Activated naive CD8-positive, alpha-beta T cell treated with anti-CD3 and anti-CD28 coated beads, Interleukin-2, amount 50 U/mL, for 24 hours (primary cell): ENCODE results near the gene AFF3.
"Not testable (repeated sequence)": the region's sequence is repeated elsewhere in the genome, so short reads cannot be mapped to it uniquely, and the experiment has no call there.

Source experiments
- ATAC-seq: fragments of 150-1000 bp; cut with Tn5 transposase; one replicate; pipeline ENCODE4 v1.10.0; 2021
- DNase-seq: peaks from one replicate; pipeline ENCODE4 v3.0.0; 2021
- H3K27ac Mint-ChIP-seq: one replicate; pipeline ENCODE4 v1.8.0; 2021; ENCODE audit warnings: mild to moderate bottlenecking, mixed read lengths
- H3K27me3 Mint-ChIP-seq: one replicate; pipeline ENCODE4 v1.8.0; 2021; ENCODE audit warnings: mixed read lengths
- H3K36me3 Mint-ChIP-seq: one replicate; pipeline ENCODE4 v1.8.0; 2021; ENCODE audit warnings: low read depth, mixed read lengths
- H3K4me1 Mint-ChIP-seq: one replicate; pipeline ENCODE4 v1.8.0; 2021; ENCODE audit warnings: mixed read lengths
- H3K4me3 Mint-ChIP-seq: one replicate; pipeline ENCODE4 v1.8.0; 2021; ENCODE audit warnings: mild to moderate bottlenecking, moderate library complexity, mixed read lengths
- H3K9me3 Mint-ChIP-seq: one replicate; pipeline ENCODE4 v1.8.0; 2021; ENCODE audit warnings: mixed read lengths

AFF3 gene

GRCh38 chr2:100107440-100107839 is 35.0 kb downstream of the AFF3 start:
- no peaks in the 10 kb centered on the region for H3K36me3 Mint-ChIP-seq
- peaks cover 8% of the 10 kb centered on the region for H3K4me1 Mint-ChIP-seq
- no peak for ATAC-seq
- DNase-seq = no peak
- no peak overlapping the region for H3K27ac Mint-ChIP-seq
- peaks cover 20% of the 10 kb centered on the region for H3K27me3 Mint-ChIP-seq
- H3K9me3 Mint-ChIP-seq = no peaks in the 10 kb centered on the region
- H3K4me3 Mint-ChIP-seq = no peak overlapping the region

GRCh38 chr2:100106460-100106859 is 35.9 kb downstream of the AFF3 start:
- Mint-ChIP-seq H3K27ac (no peak overlapping the region), H3K4me1 (peaks cover 8% of the 10 kb centered on the region), H3K27me3 (peaks cover 20% of the 10 kb centered on the region), H3K9me3 (no peaks in the 10 kb centered on the region), H3K4me3 (no peak overlapping the region), H3K36me3 (no peaks in the 10 kb centered on the region)
- no peak for ATAC-seq
- DNase-seq = no peak

- no peak for ATAC-seq
- H3K27ac Mint-ChIP-seq = peak overlapping the region; percentile 39
- peaks cover 20% of the 10 kb centered on the region for H3K27me3 Mint-ChIP-seq
- no peaks in the 10 kb centered on the region for H3K36me3 Mint-ChIP-seq
- peaks cover 10% of the 10 kb centered on the region for H3K4me1 Mint-ChIP-seq
- H3K9me3 Mint-ChIP-seq = no peaks in the 10 kb centered on the region
- DNase-seq = no peak
- H3K4me3 Mint-ChIP-seq = peak overlapping the region; percentile 74
Observed at GRCh38 chr2:100105678-100106054, 36.7 kb downstream of the AFF3 start.

GRCh38 chr2:100104718-100105677 is 37.4 kb downstream of the AFF3 start:
- Mint-ChIP-seq H3K4me3 (peak overlapping the region; percentile 74), H3K9me3 (no peaks in the 10 kb centered on the region), H3K36me3 (no peaks in the 10 kb centered on the region), H3K27me3 (peaks cover 20% of the 10 kb centered on the region), H3K27ac (peak overlapping the region; percentile 39), H3K4me1 (peaks cover 14% of the 10 kb centered on the region)
- ATAC-seq = peak; percentile 34
- DNase-seq = peak; percentile 27

DNA sequence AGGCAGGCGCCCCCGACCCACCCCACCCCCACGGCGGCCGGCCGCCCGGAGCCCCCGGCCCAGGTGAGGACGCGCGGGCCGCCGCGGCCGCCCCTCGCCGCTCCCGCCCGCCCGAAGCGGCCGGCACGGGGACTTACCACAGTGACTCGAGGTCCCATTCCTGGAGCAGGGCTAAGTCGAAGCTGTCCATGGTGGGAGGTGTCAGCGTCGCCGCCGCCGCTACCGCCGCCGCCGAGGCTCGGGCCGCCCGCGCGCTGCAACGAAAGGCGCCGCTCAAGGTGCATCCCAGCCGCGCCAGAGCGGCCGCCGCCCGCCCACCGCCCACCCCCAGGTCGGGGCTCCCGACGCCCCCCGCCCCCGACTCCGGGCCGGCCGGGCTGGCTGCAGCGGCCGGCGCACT is 38.1 kb downstream of the AFF3 start:
- not testable (repeated sequence) for H3K4me3 Mint-ChIP-seq, H3K27ac Mint-ChIP-seq, H3K36me3 Mint-ChIP-seq, H3K9me3 Mint-ChIP-seq, DNase-seq
- Mint-ChIP-seq H3K27me3 (peaks cover 20% of the 10 kb centered on the region), H3K4me1 (peaks cover 13% of the 10 kb centered on the region)
- peak; percentile 48 for ATAC-seq

GRCh38 chr2:100103527-100104252 is 38.7 kb downstream of the AFF3 start:
- peaks cover 20% of the 10 kb centered on the region for H3K27me3 Mint-ChIP-seq
- not testable (repeated sequence) for H3K9me3 Mint-ChIP-seq, H3K27ac Mint-ChIP-seq, H3K36me3 Mint-ChIP-seq, ATAC-seq, H3K4me3 Mint-ChIP-seq, DNase-seq
- peaks cover 13% of the 10 kb centered on the region for H3K4me1 Mint-ChIP-seq

DNA sequence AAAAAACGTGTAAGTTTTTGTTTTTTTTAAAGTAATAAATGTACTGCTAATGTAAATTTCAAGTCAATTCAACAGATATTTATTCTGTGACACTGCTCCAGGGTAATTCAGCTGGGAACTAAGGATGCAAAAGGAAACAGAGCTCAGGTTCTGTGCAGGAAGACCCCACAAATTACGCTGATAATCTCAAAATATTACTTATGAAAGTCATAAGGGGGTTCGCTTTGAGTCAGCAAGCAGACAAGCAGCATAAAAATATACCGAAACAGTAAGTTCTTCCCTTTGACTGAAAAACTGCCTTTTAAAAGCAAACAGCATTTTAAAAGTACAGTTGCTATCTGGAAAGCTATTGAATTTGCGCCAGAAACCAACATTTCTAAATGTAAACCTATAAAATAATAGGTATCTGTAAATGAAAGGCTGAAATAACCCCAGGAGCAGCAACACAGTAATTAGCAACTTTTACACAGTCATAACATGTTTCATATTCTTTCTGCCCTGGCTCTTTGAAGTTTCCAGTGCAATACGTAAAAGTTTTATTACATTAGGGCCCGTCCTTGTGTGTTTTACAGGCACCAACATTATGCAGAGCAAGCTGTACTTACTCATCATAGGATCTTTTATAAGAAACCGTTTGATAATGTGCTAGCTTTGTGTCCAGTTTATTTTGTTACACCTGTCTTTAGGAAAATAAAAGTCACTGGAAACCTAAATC is 39.8 kb downstream of the AFF3 start:
- ATAC-seq, H3K27ac Mint-ChIP-seq, H3K36me3 Mint-ChIP-seq, DNase-seq, H3K4me3 Mint-ChIP-seq, H3K9me3 Mint-ChIP-seq: not testable (repeated sequence)
- H3K27me3 Mint-ChIP-seq = peaks cover 16% of the 10 kb centered on the region
- H3K4me1 Mint-ChIP-seq = peaks cover 13% of the 10 kb centered on the region

GRCh38 chr2:100098855-100099254 is 43.5 kb downstream of the AFF3 start:
- ATAC-seq, H3K27me3 Mint-ChIP-seq, H3K9me3 Mint-ChIP-seq, H3K27ac Mint-ChIP-seq, DNase-seq, H3K36me3 Mint-ChIP-seq, H3K4me3 Mint-ChIP-seq, H3K4me1 Mint-ChIP-seq: not testable (repeated sequence)

- not testable (repeated sequence) for H3K4me3 Mint-ChIP-seq, ATAC-seq, DNase-seq, H3K36me3 Mint-ChIP-seq, H3K4me1 Mint-ChIP-seq, H3K27ac Mint-ChIP-seq, H3K9me3 Mint-ChIP-seq, H3K27me3 Mint-ChIP-seq
Observed at GRCh38 chr2:100097611-100098294, 44.6 kb downstream of the AFF3 start.

DNA sequence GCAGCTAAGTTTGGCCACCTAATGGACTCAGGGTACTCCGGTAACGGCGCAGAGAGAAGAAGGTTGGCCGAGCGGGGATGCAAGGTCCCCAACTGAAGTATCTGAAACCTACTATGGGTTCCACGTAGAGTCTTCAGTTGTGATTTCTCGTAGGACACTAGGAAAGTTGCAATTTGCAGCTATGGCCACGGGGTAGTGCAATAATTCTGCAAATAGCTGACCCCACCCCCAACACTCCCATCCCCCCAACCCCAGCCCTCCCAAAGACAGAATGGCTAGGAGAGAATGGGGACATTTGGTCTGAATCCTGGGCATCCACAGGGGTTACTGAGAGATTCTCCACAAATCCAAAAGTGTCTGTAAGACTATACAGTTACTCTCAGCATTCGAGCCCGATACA is 46.5 kb downstream of the AFF3 start:
- H3K27ac Mint-ChIP-seq, H3K9me3 Mint-ChIP-seq, ATAC-seq, DNase-seq, H3K4me3 Mint-ChIP-seq, H3K4me1 Mint-ChIP-seq, H3K36me3 Mint-ChIP-seq, H3K27me3 Mint-ChIP-seq: not testable (repeated sequence)

- peak; percentile 52 for ATAC-seq
- not testable (repeated sequence) for DNase-seq, H3K27ac Mint-ChIP-seq, H3K27me3 Mint-ChIP-seq, H3K36me3 Mint-ChIP-seq, H3K9me3 Mint-ChIP-seq, H3K4me3 Mint-ChIP-seq, H3K4me1 Mint-ChIP-seq
Observed at GRCh38 chr2:100091807-100092206, 50.6 kb downstream of the AFF3 start.

- not testable (repeated sequence) for H3K36me3 Mint-ChIP-seq, ATAC-seq, H3K27me3 Mint-ChIP-seq, H3K27ac Mint-ChIP-seq, H3K4me1 Mint-ChIP-seq, DNase-seq, H3K4me3 Mint-ChIP-seq, H3K9me3 Mint-ChIP-seq
Observed at GRCh38 chr2:100085744-100086143, 56.6 kb downstream of the AFF3 start.

GRCh38 chr2:100083421-100084216 is 58.8 kb downstream of the AFF3 start:
- not testable (repeated sequence) for H3K27ac Mint-ChIP-seq, H3K4me3 Mint-ChIP-seq, DNase-seq, H3K27me3 Mint-ChIP-seq, ATAC-seq, H3K36me3 Mint-ChIP-seq, H3K4me1 Mint-ChIP-seq, H3K9me3 Mint-ChIP-seq
